Stomach (tissue), 4 donors: ENCODE measurements around the gene GAMT.

Source experiments
- CTCF ChIP-seq, 7 experiments: fragments of 450-650 bp in 4 of 7; fragments of 200-600 bp in 3 of 7; sonication (generic) in 3 of 7; IDR thresholded peaks; one replicate each; pipeline ENCODE4 v1.5.1; 2016 to 2019; ENCODE audit warnings: antibody characterized with exemption in 7 of 7, control low read depth in 2 of 7, mild to moderate bottlenecking in 1 of 7
- EP300 ChIP-seq: sonication (generic); formaldehyde crosslinking; IDR thresholded peaks from one replicate; pipeline ENCODE4 v1.6.1; 2017; ENCODE audit warnings: antibody characterized with exemption
- POLR2A ChIP-seq, 4 donors: fragments of 450-650 bp; IDR thresholded peaks; one replicate each; pipeline ENCODE4 v1.6.1; 2016; ENCODE audit warnings: antibody characterized with exemption in 4 of 4, control low read depth in 2 of 4, mild to moderate bottlenecking in 1 of 4, moderate library complexity in 1 of 4

DNA sequence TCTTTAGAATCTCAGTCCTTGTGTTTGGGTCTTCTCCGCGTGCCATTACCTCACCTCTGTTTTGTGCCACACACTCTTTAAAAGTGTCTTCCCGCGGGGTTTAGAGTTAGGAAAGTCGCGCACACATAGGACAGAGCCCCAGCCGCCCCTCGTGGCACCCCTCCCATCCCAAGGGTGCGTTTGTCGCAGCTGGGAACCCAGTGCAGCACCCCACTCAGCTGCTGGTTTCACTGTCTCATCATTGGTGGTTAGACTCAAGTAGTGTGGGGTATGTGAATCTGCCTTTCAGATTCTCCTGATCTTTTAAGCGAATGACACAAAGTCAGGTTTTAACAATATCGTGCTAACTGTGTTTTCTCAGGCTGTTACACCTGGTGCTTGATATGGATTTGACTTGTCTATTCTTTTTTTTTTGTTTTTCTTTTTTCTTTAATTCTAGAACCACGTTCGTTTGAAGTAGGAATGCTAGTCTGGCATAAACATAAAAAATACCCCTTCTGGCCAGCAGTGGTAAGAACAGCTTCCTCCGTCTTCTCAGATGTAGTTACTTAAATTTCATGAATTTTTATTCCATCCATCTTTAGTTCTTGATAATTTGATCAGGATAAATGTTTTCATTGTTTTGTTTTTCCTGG, 37.2 kb downstream of the GAMT start:
- TF ChIP-seq POLR2A (IDR thresholded peaks at IDR 0.05) = no peak
- TF ChIP-seq CTCF (IDR thresholded peaks at IDR 0.05) = peak in 1 of 7 experiments; percentile 8
- no peak for TF ChIP-seq EP300
